EL (cell line): ENCODE measurements around the gene ATXN3L.

ENCODE experiments used
- DNase-seq: peaks from one replicate; pipeline ENCODE4 v3.0.0-alpha.2; 2016

ATXN3L gene

DNA sequence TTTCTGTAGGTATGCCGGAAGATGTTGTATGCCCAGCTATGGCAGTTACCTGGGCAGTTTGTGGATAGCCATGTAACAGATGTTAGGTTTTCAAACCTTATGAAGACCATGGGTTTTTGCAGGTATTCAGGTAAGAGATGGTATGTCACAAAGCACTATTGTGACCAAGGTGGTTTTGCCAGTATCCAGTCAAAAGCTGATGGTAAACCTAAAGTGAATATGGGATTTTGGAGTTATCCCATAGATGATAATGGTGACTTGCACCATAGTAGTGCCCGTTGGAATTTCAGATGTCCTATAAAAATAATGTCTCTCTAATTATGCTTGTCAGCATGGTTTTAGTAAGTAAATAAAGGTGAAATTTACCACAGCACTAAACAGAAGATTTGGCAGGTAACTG is at the start of gene ATXN3L:
Gene ATXN3L (minus strand): TSS at position 101 of the 400 bp plus-strand sequence. CDS start 119 bp downstream, outside the sequence.
- no peak for DNase-seq

DNA sequence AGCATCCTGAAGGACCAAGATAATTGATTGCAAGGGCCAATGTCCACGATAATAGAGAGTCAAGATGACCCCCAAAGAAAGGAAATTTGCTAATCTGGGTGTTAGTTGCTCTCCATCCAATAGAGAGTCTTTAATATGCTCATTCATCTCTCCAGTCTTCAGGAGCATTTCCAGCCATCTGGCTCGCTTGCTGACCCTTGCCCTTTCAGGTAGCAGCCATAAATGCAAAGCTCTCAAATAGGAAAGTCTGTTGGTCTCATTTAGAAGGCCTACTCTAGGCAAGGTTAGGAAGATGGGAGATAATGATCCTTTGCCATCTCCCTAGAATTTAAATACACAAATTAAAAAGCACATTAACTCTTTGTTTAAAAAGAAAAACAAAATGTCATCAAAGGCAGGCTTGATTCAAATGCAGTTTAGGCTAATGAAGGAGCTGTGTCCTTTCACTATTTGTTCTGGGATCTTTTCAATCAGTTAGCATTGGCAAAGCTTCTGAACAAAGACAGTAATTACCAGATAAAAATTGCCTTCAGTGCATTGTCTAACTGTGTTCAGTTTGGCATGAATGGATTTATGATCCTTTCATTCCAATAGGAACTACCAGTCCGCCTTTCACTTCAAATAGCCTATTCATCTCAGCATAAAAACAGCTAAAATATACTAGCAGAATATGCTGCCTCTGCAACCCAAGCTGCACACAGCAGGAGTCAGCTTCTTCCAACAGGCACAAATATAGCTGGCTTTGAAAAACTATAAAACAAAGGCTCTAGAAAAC is 49.6 kb upstream of the ATXN3L start:
- DNase-seq = no peak

DNA sequence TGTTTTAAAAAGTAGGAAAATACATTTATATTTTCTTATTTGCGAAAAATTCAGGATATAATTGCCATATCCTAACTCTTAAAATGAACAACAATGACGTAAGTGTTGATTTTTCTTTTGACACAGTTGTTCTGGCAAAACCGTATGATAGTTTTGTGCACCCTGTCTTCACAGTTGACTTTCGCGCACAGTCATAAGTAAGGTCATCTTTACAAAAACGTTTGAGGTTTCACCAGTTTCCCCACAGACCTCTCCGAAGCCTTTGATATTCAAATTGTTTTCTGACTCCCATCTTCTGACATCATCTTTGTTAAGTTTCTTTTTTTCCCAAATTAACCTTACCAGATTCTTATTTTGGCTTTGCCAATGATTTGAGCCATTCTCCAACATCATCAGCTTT is 48.1 kb upstream of the ATXN3L start:
- no peak for DNase-seq

DNA sequence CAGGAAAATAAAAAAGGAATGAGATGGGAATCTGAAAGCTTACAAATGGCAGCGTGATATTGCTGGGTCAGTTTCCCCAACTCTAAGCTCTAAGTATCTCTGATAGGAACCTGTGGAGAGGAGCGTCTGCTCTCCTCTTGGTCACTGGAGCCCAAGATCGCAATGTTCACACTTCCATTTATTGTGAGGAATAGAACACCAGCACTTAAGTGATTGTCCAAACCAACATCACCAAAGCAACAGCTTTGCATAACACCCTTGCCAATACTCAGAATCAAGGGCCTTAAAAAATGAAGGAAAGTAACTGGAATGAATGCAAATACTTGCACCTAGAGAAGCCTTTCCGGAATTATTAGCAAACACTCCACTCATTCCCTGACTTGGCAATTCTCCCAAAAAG is 46.8 kb upstream of the ATXN3L start:
- no peak for DNase-seq

DNA sequence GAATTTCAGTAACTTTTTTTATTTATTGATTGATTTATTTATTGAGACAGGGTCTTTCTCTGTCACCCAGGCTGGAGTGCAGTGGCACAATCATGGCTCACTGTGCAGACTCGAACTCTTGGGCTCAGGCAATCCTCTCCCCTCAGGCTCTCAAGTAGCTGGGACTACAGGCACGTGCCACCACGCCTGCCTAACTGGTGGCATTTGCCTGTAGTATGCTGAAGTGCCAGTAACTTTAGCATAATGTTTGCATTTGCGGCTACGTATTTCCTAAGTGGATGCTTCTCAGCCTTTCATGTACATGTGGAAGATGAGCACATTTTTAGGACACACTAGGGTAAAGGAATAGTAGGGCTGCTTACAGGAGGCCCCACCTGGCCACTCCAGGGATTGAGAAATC is 45.3 kb upstream of the ATXN3L start:
- no peak for DNase-seq

DNA sequence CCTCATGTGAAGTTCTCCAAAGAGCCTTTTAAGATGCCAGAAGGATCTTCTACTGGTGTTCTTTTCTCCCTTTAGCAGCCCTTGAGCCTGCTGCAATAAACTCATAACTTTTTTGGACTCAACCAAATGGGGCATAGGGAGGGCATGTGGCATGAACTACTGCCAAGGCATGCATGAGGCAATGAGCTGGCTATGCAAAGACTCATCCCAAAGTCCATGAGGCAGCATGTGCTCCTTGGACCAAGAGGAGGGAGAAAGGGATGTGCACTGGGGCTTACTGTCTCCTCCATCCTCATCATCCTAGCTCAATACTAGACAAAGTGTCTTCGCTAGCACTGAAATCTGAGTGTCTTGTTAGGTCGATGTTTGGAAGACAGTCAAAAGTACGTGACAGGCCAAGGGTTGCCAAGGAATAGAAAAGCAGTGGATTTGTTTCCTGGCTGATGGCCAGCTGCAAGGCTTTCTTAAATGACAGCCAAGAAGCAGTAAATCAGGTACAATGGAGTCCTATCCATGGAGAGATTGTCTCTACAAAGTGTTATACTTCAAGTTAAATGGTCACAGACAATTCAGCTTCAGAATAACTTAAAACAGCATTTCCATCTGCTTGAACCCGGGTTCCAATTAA is 44.5 kb upstream of the ATXN3L start:
- DNase-seq = peak; percentile 13

DNA sequence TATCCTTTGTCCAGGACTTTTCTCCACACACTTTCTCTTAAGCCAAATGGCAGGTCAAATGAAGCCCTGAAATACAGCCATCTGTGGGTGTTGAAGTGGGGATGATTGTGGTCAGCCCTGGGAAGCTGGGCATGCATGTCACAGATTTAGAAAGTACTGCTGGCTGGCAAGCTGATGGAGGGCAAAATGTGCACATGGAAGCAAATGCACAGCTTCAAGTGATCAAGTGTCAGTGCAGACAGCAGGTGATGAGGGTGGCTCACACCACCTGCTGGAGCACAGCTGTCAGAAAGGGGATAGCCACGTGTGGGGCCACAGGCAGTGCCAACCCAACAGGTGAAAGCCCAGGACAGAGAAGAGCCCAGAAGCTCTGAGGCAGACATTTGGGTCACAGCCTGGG is 40.3 kb upstream of the ATXN3L start:
- no peak for DNase-seq

DNA sequence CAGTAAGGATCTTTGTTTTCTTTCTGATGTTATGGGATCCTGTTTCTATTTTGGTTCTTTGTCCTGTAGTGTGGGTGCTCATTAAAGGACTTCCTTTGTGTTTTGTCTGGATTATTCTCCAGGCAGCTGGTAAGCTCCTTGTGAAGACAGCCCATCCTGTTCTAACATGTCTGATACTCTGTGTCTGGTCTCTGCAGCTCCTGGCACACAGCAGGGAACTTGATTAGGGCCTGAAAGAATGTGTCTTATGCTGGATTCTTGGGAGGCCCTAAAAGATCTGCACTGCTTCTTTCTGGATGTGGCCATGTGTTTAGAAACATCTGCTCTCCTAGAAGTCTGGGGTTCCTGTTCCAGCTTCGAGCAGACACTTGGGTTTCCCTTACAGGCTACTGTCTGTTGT is 38.1 kb upstream of the ATXN3L start:
- no peak for DNase-seq

DNA sequence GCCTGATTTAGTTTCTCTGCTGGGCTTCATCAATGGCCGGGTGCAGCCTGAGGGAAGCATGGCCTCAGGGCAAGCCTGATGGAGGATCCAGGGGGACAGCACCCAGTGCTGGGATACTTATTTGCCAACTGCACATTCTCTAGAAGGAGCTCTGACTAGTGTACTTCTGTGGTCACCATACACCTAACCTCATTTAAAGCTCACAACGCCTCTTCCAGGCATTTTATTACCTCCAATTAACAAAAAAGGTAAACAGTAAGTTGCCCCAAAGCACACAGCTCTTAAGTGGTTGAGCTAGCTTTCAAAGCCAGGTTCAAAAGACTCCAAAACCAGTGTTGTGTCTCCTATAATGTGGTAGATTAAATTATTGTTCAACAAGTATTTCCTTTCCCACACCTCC is 26.8 kb upstream of the ATXN3L start:
- DNase-seq = no peak

DNA sequence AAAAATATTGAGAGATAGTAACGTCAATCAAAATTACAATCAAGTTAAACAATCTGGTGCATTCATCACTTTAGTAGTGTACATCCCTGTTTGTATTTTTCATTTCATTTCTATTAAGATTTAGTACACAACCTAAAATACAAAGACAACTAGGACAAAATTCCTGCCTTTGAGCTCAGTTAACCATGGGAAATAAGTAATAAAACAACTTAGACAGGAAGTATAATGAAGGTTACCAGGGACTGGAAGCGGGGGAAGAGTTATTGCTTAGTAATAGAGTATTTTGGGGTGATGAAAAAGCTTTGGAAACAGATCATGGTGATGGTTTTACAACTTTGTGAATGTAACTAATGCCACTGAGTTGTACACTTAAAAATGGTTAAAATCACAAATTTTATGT is 25.6 kb upstream of the ATXN3L start:
- no peak for DNase-seq

DNA sequence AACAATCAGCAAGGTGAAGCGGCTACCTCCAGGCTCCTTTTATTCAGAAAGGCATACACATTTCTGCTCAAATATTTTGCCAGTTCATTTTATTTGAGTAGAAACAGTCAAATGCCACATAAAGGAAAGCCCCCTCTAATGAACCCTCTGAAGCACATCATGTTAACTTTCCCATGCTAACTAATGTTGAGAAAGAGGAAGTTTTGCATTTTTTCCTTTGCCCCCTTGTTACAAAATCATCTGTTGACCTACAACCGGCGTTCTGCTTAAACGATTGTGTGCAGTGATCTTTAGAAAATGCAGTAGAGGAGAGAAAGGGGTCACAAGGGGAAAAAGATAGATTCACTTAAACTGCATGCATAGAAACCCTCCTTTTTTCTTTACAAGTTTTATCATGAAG is 25.2 kb upstream of the ATXN3L start:
- DNase-seq = no peak

DNA sequence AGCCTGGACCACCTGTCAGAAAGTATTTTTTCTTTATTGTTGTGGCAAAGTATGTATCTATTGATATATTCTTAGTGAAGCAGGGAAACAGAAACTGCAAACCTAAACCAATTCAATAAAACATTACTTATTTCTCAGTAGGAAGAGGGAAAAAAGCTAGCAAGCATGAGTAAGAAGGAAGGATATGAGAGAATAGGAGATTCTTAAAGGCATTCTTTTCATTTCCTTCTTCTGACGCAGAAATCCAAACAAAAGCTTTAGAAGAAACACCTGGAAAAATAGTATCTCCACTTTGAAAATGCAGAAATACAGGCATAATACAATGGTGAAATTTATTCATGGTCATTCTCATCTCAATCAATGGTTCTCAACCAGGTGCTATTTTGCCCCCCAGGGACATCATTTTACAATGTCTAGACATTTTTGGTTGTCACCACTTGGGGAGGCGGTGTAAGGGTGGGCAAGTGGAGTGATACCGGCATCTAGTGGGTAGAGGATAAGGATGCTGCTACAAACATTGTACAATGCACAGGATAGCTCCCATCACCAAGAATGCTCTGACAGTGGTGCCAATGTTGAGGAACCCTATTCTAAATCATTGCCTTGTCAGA is 21.7 kb upstream of the ATXN3L start:
- DNase-seq = peak; percentile 13

DNA sequence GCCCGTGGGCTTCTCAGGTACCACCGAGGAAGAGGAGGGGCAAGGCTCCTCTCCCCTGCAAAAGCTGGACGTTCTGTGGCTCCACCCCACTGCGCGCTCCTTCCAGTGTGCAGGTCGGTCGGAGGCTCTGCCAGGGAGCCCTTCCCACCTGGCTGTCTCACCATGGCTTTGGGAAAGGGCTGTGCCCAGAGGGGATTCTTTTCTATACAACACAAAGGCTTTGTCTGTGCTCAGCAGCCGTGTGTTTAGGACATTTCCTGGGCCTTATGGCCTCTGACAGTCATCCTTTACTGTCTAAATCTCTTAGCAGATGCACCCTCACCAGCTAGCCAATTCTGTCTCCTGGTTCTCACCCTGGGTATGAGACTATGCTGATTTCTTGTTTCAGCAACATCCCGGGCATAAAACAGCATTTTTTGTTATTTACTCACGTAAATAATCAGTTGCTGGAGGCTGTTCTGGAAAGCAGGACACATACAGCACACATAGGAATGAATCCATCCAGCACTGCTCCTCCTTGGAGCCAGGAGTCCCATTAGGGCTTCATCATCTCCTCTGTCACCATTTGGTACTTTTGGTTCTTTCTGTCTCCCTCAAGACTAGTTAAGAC is 20.4 kb upstream of the ATXN3L start:
- DNase-seq = peak; percentile 32

DNA sequence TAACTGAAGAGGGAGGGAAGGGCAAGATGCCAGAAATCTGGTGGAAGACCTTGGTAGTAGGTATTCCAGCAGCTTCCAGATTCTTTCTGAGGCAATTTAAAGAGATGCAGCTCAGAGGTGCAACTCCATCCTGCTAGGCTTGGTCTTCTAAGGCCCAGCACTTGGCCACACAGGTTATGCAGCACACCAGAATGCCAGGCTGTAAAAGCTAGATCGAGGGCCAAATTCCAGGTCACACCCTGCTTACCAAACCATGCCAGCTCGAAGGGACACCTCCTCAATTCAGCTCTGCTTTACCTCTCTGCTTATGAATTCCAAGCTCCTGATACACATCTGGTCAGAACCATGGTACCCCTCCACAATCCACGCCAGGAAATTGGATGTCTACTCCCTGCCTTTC is 19.8 kb upstream of the ATXN3L start:
- no peak for DNase-seq

DNA sequence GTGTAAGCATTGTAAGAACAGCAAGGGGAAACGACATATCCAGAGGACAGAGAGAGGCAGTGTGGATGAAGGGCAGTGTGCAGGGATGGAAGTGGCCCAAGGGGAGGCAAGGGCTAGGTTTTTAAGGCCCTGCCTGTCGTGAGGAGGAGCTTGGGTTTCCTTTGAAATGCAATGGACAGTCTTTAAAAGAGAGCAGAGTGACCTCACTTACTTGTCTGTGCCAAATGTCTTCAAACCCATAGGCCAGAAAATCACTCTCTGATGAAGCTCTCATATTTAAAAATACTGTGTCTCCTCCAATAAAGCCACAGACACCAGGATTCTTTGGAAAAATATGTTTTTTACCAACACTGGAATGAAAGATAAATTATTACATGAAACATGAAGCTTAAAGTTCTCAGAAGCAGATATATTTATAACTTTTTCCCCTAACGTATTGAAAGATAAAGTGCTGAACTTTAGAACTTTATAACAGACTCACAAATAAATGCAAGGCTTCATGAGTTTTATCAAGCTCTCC is 19.2 kb upstream of the ATXN3L start:
- DNase-seq = no peak

DNA sequence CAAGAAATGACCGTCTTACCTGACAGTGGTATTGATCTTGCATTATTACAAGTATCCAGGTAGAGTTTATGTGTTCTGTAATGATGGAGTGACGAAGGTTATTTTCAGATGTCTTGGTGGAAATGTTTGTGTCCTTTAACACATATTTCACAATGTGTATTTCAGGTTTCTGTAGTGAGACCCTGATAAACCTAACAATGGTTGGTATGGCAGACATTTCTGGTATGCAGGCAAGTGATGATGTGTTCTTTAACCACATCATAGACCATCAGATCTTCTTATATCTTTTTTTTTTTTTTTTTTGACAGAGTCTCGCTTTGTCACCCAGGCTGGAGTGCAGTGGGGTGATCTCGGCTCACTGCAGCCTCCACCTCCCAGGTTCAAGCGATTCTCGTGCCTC is 14.6 kb upstream of the ATXN3L start:
- peak; percentile 37 for DNase-seq

DNA sequence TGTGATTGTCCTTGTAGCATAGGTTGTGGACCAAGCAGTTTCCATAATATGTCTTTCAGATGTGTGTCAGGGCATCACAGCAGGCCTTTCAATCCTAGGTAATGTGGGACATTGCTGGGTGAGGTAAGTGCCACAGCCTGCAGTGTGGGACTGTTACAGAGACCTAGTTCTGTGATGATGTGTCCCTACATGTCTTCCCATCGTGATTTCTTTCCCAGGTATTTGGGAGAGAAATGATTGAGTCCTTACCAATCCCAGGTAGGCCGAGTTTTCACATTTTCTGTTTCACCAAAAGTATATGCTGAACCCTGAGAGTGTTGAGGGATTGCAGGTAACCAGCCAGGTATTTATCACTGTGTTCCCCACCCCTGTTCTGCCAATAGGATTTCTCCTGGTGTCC is 10.6 kb upstream of the ATXN3L start:
- no peak for DNase-seq

DNA sequence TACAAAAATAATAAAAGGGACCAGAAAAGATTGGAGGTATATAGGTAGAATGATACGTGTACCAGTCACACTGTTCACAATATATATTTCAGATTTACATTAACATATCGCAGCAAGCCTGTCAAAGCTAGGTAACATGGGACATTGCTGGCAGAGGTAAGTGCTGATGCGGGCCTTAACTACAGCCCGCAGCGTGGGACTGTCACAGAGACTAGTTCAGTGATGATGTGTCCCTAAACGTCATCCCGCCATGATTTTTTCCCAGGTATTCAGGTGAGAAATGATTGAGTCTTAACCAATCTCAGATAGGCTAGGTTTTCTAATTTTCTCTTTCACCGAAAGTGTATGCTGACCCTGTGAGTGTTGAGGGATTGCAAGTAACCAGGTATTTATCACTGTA is 7.8 kb upstream of the ATXN3L start:
- DNase-seq = no peak

DNA sequence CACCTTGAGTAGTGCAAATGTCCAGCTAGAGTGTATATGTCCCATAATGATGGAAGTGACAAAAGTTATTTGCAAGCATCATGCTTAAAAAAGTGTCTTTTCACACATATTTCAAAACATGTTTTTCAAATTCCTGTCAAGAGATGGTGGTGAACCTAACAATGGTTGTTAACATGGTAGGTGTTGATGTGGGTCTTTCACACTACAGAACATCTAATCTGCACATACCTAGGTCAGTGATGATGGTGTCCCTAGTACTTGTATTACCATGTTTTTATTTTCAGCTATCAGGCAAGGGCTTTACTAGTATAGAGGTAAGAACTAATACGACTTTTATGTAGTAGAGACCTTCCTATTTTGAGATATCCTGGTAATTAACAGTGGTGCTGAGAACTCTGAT is 3.4 kb upstream of the ATXN3L start:
- no peak for DNase-seq

DNA sequence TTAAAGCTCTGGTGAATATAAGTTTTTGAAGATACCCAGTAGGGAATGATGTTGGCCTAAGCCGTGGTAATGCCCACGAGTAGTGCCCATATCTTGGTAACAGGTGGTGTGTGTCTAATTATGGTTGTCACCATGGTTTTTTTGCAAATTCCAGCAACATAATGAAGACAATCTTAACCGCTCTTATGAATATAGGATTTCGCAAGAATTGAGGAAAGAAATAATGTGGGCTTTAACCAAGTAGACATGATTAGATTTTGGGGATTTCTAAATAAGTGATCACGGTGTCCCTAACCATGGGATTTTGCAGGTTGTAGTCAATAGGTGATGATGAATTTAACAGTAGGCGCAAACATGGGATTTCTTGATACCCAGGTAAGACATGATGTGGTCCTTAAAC is 2.5 kb downstream of the ATXN3L start:
- DNase-seq = no peak

DNA sequence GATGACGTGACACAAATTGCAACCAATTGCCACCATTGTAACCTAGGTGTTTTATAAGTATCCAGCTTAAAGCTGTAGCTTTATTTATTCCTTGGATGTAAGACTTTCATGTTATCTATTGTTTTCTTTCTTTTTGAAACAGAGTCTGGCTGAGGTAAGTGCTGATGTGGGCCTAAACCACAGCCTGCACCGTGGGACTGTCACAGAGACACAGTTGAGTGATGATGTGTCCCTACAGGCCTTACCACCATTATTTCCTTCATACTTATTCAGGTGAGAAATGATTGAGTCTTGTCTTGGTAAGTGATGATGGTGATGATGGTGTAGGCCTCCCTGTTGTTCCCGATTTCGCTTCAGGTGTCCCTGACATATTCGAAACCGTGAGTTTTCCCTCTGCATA is 8.3 kb downstream of the ATXN3L start:
- no peak for DNase-seq

DNA sequence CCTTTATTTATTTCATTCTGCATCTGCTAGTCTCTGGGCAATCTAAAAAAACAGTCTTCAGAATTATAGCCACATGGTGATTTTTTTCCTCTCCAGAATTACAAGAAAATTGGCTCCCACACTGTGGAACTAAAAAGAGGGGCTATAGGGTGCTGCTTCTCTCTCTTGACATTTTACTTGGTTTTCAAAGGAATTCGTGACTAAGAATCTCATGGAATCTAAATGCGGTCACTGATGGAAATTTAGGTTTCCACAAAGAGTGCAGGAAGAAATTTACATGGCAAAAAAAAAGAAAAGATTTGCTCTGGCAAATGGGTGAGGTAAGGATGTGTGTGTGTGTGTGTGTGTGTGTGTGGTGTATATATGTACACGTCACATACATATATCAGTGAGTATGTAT is 10.2 kb downstream of the ATXN3L start:
- DNase-seq = no peak

DNA sequence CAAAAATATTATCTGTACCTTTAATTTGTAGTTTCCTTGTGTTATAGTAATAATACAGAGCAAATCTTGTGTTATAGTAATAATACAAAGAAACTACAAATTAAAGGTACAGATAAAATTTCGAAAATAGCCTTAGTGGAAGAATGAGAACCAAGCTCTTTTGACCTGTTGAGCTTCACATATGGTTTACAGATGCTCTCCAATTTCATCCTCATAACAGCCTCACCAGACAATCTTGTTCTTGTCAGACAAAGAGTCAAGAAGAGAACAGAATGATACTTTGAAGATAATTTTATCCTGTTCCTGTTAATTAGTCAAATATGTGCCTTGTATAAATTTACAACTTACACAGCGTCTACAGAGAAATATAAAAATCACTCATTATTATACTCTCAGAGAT is 12.8 kb downstream of the ATXN3L start:
- DNase-seq = no peak

DNA sequence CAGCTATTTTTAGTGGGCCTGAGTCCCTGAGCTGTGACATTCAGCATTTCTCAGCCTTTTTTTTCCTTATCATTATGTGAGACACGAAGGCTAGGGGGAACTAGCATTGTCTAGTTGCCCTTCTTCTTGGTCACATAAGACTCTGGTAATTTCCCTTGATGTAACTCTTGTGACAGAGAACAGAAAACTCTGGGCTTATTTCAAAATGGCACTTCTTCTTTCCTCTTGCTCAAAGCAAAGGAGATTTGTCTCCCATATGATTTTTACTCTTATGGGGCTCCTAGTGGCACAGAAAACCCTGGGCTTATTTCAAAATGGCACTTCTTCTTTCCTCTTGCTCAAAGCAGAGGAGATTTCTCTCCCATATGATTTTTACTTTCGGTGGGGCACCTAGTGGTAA is 14.7 kb downstream of the ATXN3L start:
- DNase-seq = no peak
